GM12892 (cell line): ENCODE measurements around the gene MECP2.
A peak's percentile ranks its signal among the peaks of the same experiment; 100 is the strongest.

Experiments
- DNase-seq: peaks from one replicate; pipeline ENCODE4 v3.0.0; 2011; ENCODE audit not compliant: insufficient read length
- FAIRE-seq: peaks from 2 replicates; lab custom pipeline; 2011; peaks lifted over from hg19 to GRCh38; lab: Jason Lieb, UNC
- POLR2A ChIP-seq: IDR thresholded peaks from 2 replicates; pipeline ENCODE4 v1.6.1; 2011; ENCODE audit warnings: low read depth, low read length, control low read depth
- POLR2AphosphoS5 ChIP-seq: IDR thresholded peaks from 2 replicates; pipeline ENCODE4 v1.6.1; 2011; ENCODE audit warnings: low read depth, low read length, control low read depth
- TAF1 ChIP-seq: IDR thresholded peaks from 2 replicates; pipeline ENCODE4 v1.6.1; 2011; ENCODE audit warnings: low read depth, mild to moderate bottlenecking, control low read depth, low read length, borderline replicate concordance

MECP2 gene

DNA sequence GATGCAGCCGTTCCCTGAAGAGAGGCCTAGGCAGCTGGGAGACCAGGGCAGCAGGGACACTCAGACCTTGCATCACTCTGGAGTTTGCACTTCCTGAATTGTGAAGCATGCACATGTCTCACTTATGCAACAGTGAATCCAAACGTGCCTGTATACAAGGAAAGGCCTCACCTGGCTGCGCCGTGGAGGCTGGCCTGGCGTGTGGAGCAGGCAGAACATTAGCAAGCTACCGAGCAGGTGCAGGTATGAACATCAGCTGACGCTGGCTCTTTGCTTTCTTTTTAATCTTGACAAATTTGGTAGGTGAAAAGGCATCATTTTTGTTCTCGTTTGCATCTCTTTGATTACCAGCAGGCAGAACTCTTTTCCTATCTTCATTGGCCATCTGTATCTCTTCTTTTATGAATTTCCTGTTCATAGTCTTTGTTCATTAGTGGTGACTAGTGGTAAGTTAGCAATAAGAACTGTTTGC, 40.7 kb downstream of the MECP2 start:
- FAIRE-seq (no peak), DNase-seq (no peak)
- no peak for TF ChIP-seq POLR2AphosphoS5
- no peak for TF ChIP-seq POLR2A
- no peak for TF ChIP-seq TAF1

DNA sequence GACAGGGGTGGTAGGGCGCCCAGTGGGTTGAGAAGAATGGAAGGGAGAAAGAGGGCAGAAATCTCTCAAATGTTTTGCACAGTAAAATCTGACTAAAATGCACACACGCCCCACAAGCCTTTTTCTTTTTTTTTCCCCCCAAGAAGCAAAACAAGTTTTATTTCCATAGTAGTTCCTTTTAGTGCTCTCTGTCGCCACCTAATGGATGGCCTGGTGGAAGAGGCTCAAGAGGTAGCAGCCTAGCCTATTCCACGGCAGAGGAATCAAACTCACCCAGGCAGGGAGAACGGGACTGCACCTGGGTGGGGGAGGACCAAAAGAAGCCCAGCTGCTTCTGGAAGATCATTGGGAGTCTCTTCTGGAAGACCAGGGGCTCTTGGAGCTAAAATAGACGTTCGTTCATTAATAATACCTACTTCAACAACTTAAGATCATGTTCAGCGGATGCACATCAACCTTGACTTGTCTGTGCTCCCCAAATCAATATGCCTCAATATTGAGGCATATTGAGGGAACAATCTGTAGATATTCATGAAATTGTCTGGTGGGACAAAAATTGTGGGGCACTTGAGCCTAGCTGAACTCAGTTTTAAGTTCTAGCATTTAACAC, 46.2 kb downstream of the MECP2 start:
- DNase-seq: peak; percentile 59
- TF ChIP-seq POLR2AphosphoS5 (no peak), TAF1 (no peak), POLR2A (no peak)

GRCh38 chrX:154050113-154050495, 47.4 kb downstream of the MECP2 start:
- FAIRE-seq (no peak), DNase-seq (no peak)
- TF ChIP-seq POLR2AphosphoS5: no peak
- no peak for TF ChIP-seq POLR2A

More for the DNA sequence above, 46.2 kb downstream of the MECP2 start:
- peak; percentile 94 for FAIRE-seq

- FAIRE-seq (no peak), DNase-seq (no peak)
- TF ChIP-seq POLR2AphosphoS5: no peak
- no peak for TF ChIP-seq TAF1
- no peak for TF ChIP-seq POLR2A
These were observed 48.1 kb downstream of the MECP2 start for GRCh38 chrX:154049209-154050112.

- no peak for FAIRE-seq
- no peak for DNase-seq
- TF ChIP-seq POLR2AphosphoS5 (no peak), TAF1 (no peak), POLR2A (no peak)
These were observed 49.1 kb downstream of the MECP2 start for GRCh38 chrX:154048398-154048797.

GRCh38 chrX:154046940-154047610, 50.4 kb downstream of the MECP2 start:
- TF ChIP-seq POLR2AphosphoS5: no peak
- TF ChIP-seq TAF1: no peak
- TF ChIP-seq POLR2A: no peak
- FAIRE-seq (no peak), DNase-seq (no peak)

- FAIRE-seq (no peak), DNase-seq (no peak)
- TF ChIP-seq POLR2A: no peak
- no peak for TF ChIP-seq POLR2AphosphoS5
- no peak for TF ChIP-seq TAF1
These were observed 51.3 kb downstream of the MECP2 start for GRCh38 chrX:154046031-154046781.

DNA sequence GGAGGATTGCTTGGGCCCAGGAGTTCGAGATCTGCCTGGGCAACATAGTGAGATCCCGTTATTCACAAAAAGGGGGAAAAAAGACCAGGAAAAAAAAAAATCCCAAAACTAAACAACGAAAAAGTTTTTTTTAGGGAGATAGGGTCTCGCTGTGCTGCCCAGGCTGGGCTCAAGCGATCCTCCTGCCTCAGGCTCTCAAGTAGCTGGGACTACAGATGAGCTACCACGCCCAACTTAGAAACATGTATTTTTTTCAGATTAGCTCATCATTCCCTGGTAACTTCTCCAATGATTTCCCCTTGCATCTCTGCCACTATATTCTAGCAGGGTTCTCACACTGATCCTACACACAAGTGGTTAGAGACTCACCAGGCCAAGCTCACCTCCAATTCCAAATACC, 53.4 kb downstream of the MECP2 start:
- no peak for FAIRE-seq
- TF ChIP-seq POLR2A: no peak
- no peak for TF ChIP-seq POLR2AphosphoS5
- TF ChIP-seq TAF1: no peak
- DNase-seq: no peak

DNA sequence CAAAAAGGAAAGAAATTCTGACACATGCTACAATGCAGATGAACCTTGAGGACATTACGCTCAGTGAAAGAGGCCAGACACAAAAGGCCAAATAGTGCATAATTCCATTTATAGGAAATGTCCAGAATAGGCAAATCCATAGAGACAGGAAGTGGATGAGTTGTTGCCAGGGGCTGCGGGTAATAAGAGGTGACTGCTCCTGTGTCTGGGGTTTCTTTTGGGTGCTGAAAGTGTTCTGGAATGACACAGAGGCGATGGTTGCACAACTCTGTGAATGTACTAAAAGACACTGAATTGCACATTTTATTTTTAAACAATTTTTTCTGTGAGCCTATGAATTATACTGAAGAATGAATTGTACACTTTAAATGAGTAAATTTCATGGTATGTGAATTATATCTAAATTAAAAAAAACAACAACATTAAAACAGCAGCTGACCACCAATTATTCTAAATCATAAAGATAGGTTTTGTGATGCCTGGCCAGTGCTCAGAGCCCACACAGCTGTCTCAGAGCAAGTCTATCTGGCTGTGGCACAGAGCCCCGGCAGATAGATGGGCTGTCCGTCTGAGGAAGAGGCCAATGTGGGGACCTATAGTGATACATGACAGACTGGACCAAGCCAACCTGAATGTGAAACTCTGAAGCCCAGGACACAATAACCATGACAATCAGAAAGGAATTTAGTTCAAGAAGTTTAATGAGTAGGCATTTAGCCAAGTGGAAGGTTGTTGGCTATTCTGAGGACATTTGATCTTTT, 54.3 kb downstream of the MECP2 start:
- no peak for DNase-seq

GRCh38 chrX:154040863-154041262, 56.7 kb downstream of the MECP2 start:
- TF ChIP-seq POLR2A (no peak), POLR2AphosphoS5 (no peak), TAF1 (no peak)
- DNase-seq (no peak), FAIRE-seq (no peak)

More for the DNA sequence above, 54.3 kb downstream of the MECP2 start:
- no peak for FAIRE-seq
- TF ChIP-seq POLR2A: no peak
- TF ChIP-seq TAF1: no peak
- no peak for TF ChIP-seq POLR2AphosphoS5

DNA sequence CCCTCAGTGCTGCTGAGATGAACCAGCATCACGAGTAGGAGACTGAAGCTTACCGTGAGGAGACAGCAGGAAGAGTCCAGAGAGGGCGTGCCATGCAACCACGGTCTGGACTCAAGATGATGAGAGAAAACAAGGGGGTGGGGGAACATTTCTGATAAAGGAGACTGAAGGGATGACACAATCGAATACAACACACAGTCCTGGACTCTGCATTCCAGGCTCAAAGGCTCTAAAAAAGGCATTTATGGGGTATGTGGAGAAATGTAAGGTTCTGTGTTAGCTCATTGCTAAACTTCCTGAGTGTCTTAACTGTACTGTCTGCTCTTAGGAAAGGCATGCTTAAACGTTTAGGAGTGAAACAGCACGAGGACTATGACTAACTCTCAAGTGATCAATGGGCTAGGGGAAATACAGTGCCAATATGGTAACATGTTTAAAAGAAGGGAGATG, 57.2 kb downstream of the MECP2 start:
- TF ChIP-seq POLR2AphosphoS5 (no peak), TAF1 (no peak), POLR2A (no peak)
- DNase-seq (no peak), FAIRE-seq (no peak)
